ENCODE data around the gene LGALS3.
A peak's percentile ranks its signal among the peaks of the same experiment; 100 is the strongest.

Gene LGALS3

GRCh38 chr14:55192054-55192621, 63.1 kb downstream of the LGALS3 start (continued):
- TF ChIP-seq ZBTB49 (tag by site-specific recombination; IDR thresholded peaks at IDR 0.05; ENCODE audit: low read depth) (no peak), ZNF76 (tag by site-specific recombination; IDR thresholded peaks at IDR 0.05; ENCODE audit: borderline replicate concordance, low read depth) (0 out of 2 replicates have a peak, but pooled peaks have one; percentile 7), ZNF423 (tag by site-specific recombination; IDR thresholded peaks at IDR 0.05) (no peak), ZNF26 (tag by site-specific recombination; IDR thresholded peaks at IDR 0.05) (no peak), ZNF10 (tag by site-specific recombination; IDR thresholded peaks at IDR 0.05) (no peak), EGR2 (tag by site-specific recombination; IDR thresholded peaks at IDR 0.05; ENCODE audit: low read depth) (no peak), ZIC2 (tag by site-specific recombination; IDR thresholded peaks at IDR 0.05) (no peak), ZNF335 (tag by site-specific recombination; conservative IDR thresholded peaks at IDR 0.05) (0 out of 2 replicates have a peak, but pooled peaks have one; percentile 30), ZNF362 (tag by site-specific recombination; IDR thresholded peaks at IDR 0.05) (no peak), ZBTB20 (tag by site-specific recombination; IDR thresholded peaks at IDR 0.05) (no peak), ZBTB17 (tag by site-specific recombination; IDR thresholded peaks at IDR 0.05) (peak; percentile 39; the same call in 1 of the 2 replicates), ZNF341 (tag by site-specific recombination; IDR thresholded peaks at IDR 0.05; ENCODE audit: low read depth) (no peak), ZNF24 (tag by site-specific recombination; IDR thresholded peaks at IDR 0.05) (no peak), RBAK (tag by site-specific recombination; IDR thresholded peaks at IDR 0.05) (no peak), ZSCAN30 (tag by site-specific recombination; IDR thresholded peaks at IDR 0.05) (no peak)

- ChIA-PET CTCF (interaction anchor here (0.6 to 1.0 kb wide), 2 partner anchors 18 to 57 kb away, joined by 3 read pairs; no protein-coding TSS in a partner anchor), POLR2A (no interaction called here)
- H3K36me3 ChIP-seq (ENCODE audit: control insufficient read depth in 2 of 2, insufficient read depth in 1 of 2, low read length in 2 of 2): no peaks in the 10 kb centered on the region; a peak in 1 of 3 replicates
- TF ChIP-seq ZNF792 (tag by site-specific recombination; IDR thresholded peaks at IDR 0.05) (no peak), ZNF785 (tag by site-specific recombination; IDR thresholded peaks at IDR 0.05) (no peak), ZBTB6 (tag by site-specific recombination; IDR thresholded peaks at IDR 0.05) (no peak), ZNF623 (tag by site-specific recombination; IDR thresholded peaks at IDR 0.05) (no peak), SALL2 (tag by site-specific recombination; IDR thresholded peaks at IDR 0.05; ENCODE audit: borderline replicate concordance) (no peak), ZNF548 (tag by site-specific recombination; IDR thresholded peaks at IDR 0.05) (no peak), ZNF248 (tag by site-specific recombination; IDR thresholded peaks at IDR 0.05) (no peak), ZNF133 (tag by site-specific recombination; IDR thresholded peaks at IDR 0.05) (no peak), ZNF280C (tag by site-specific recombination; IDR thresholded peaks at IDR 0.05) (no peak), ZFP3 (tag by site-specific recombination; IDR thresholded peaks at IDR 0.05; ENCODE audit: low read depth) (no peak), ZSCAN4 (tag by site-specific recombination; IDR thresholded peaks at IDR 0.05) (no peak), ZNF266 (tag by site-specific recombination; IDR thresholded peaks at IDR 0.05; ENCODE audit: low read depth) (no peak)
Observed at GRCh38 chr14:55194656-55195355, 65.8 kb downstream of the LGALS3 start.

More at GRCh38 chr14:55194656-55195355, 65.8 kb downstream of the LGALS3 start:
- Histone ChIP-seq H3K9me3 (ENCODE audit: control insufficient read depth, insufficient read depth, low read depth, low read length) (no peaks in the 10 kb centered on the region), H3K4me3 (ENCODE audit: low read depth, low read length) (no peak overlapping the region), H3K4me1 (ENCODE audit: control insufficient read depth, insufficient read depth, low read length) (no peaks in the 10 kb centered on the region), H3K27ac (ENCODE audit: extremely low read depth, low read depth, low read length) (no peak overlapping the region)

All from HEK293 (cell line).